Measurements from ENCODE around the gene ZFP64. TPM values are rescaled to one million over a fixed set of nuclear protein-coding genes. Genes with fewer than 3 reads are reported as not detected.
A peak's percentile ranks its signal among the peaks of the same experiment; 100 is the strongest.
"Not testable (repeated sequence)": the region's sequence is repeated elsewhere in the genome, so short reads cannot be mapped to it uniquely, and the experiment has no call there.

The ZFP64 gene
- total RNA-seq, 2 donors from 2014 or later = 7.3 to 9.1 TPM

DNA sequence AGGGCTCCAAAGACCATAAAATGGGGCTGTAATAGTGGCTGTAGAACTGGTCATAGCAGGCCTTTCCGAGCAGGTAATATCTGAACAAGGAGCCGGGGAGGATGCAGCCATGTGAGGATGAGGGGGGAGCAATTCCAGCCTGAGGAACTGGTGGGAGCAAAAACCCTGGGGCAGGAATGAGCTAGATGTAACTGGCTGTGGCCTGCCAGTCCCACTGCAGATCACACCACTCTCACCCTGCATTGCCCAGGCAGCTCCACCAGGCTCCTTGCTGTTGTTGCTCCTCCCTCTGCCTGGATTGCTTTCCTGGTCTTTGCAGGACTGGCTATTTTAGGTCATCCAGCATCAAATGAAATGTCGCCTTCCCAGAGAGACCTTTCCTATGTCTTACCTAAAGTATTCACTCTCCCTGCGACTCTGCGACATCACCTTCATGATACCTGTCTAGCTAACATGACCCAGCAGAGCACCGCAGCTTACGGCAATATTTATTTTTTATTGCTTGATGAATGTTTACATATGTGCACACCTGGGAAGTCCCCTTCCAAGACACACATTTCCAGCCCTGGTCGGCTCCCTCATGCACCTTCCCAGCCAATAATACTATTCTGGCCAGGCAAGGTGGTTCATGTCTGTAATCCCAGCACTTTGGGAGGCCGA, 2.4 kb upstream of the ZFP64 start:
- no peaks in the 10 kb centered on the region for H3K27me3 ChIP-seq
- DNase-seq (ENCODE audit: low spot score) = no peak
- no peak overlapping the region for H3K27ac ChIP-seq
- TF ChIP-seq, protein P1, sequence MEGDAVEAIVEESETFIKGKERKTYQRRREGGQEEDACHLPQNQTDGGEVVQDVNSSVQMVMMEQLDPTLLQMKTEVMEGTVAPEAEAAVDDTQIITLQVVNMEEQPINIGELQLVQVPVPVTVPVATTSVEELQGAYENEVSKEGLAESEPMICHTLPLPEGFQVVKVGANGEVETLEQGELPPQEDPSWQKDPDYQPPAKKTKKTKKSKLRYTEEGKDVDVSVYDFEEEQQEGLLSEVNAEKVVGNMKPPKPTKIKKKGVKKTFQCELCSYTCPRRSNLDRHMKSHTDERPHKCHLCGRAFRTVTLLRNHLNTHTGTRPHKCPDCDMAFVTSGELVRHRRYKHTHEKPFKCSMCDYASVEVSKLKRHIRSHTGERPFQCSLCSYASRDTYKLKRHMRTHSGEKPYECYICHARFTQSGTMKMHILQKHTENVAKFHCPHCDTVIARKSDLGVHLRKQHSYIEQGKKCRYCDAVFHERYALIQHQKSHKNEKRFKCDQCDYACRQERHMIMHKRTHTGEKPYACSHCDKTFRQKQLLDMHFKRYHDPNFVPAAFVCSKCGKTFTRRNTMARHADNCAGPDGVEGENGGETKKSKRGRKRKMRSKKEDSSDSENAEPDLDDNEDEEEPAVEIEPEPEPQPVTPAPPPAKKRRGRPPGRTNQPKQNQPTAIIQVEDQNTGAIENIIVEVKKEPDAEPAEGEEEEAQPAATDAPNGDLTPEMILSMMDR (IDR thresholded peaks at IDR 0.05) = no peak
- H3K4me3 ChIP-seq = no peak overlapping the region
- peaks cover 0 to 12% of the 10 kb centered on the region in 2 donors for H3K4me1 ChIP-seq
- H3K36me3 ChIP-seq = no peaks in the 10 kb centered on the region
- H3K9me3 ChIP-seq = no peaks in the 10 kb centered on the region

DNA sequence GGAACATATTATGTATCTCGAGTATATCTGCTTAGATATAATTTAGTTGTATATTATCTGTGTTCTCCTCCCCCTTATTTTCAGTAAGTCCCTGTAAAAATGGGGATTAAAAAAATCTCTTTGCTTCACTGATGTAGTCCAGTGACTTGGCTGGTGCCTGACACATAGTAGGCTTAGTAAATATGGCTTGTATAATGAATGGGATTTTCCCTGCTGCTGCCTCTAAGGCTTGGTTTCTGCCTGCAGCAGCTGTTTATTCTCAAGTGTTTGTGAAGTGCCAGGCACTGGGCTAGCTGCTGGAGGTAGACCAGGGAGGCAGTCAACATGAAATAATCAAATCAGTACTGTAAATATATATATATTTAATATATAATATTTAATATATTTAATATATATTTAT, 1.6 kb upstream of the ZFP64 start:
- Histone ChIP-seq H3K4me3 (no peak overlapping the region), H3K27me3 (no peaks in the 10 kb centered on the region), H3K9me3 (no peaks in the 10 kb centered on the region), H3K4me1 (peaks cover 0 to 12% of the 10 kb centered on the region in 2 donors), H3K36me3 (no peaks in the 10 kb centered on the region), H3K27ac (no peak overlapping the region)
- DNase-seq (ENCODE audit: low spot score) = no peak
- TF ChIP-seq, protein P1 (IDR thresholded peaks at IDR 0.05) = no peak

DNA sequence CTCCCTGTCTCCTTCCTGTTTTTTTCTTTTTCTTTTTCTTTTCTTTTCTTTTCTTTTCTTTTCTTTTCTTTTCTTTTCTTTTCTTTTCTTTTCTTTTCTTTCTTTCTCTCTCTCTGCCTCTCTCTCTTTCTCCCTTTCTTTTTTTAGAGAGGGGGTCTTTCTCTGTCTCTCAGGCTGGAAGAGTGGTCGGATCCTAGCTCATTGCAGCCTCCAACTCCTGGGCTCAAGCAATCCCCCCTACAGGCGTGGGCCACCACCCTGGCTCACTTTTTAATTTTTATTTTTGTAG, 1.1 kb upstream of the ZFP64 start:
- peak overlapping the region; percentile 90 to 92 for H3K27ac ChIP-seq
- H3K36me3 ChIP-seq = not testable (repeated sequence)

DNA sequence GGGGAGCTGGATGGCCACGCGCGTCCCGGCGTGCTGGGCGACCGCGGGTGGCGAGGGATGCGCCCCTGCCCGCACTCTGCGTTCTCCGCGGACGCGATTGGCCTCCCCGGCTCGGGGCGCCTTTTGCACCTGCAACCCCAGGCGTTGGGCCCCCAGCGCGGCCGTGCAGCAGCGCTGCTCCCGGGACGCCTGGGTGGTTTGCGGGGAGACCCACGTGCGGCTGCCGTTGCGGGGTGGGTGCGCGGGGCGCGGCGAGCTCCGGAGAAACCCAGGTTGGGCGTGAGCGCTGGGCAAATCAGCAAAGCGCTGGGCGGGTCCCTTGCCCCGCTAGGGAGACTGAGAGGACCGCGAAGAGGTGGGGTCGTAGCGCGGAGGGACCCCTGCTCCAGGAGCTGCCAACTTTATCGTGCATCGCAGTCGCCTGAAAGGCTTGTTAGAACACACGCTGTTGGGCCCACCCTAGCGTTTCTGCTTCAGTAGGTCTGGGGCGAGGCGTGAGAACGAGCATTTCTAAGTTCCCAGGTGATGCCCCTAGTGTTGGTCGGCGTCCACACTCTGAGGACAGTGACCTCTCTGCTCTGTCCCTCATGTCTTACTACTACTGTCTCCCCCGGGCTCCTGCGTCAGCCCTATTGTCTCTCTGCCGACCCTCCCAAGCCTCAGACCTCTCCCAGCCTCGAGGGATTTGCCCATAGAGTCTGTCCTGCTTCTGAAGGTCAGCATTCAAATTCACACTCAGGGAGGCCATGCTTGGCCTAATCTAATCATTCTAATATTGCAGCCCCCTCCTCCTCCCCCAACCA, 538 bp upstream of the ZFP64 start:
- no peaks in the 10 kb centered on the region for H3K36me3 ChIP-seq
- TF ChIP-seq, protein P1 (IDR thresholded peaks at IDR 0.05) = peak in 1 of 2 donors; percentile 26
- no peak for DNase-seq (ENCODE audit: low spot score)

More for the DNA sequence above, 1.1 kb upstream of the ZFP64 start:
- H3K27me3 ChIP-seq; H3K9me3 ChIP-seq; DNase-seq (ENCODE audit: low spot score): not testable (repeated sequence)
- peak overlapping the region in 1 of 2 donors; percentile 76 for H3K4me3 ChIP-seq
- H3K4me1 ChIP-seq = peaks cover 0 to 12% of the 10 kb centered on the region in 2 donors

DNA sequence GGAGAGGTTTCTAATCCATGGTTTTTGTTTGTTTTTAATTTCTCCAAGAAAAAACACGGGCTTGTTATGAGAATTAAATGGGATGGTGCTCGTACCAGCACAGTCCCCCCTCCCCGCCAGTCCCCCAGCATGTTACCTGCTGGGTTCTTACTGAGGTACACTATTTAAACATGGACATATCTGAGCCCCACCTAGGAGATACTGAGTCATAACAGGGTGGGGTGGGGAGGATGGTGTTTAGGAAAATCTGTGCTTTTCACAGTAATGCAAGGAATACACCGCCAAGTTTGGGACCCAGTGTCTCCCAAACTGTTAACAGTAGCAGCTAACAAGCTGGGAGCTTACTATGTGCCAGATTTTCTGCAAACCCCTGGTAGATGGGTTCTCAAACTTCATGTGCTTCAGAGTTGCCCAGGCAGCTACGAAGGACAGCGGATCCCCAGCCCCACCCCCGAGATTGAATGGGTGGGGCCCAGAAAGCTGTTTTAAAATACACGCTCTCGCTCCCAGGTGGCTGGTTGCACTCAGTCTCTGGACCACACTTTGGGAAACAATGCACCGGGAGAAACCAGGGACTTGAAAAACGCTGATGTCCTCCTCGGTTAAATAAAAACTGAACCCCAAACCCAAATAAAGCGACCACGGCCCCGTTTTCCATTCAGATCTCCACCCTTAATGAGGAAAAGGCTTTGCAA, 995 bp downstream of the ZFP64 start:
- H3K4me1 ChIP-seq = peaks cover 0 to 12% of the 10 kb centered on the region in 2 donors
- DNase-seq (ENCODE audit: low spot score) = no peak
- TF ChIP-seq, protein P1 (IDR thresholded peaks at IDR 0.05) = no peak
- H3K9me3 ChIP-seq = no peaks in the 10 kb centered on the region
- H3K27me3 ChIP-seq = no peaks in the 10 kb centered on the region
- H3K36me3 ChIP-seq = peaks cover 8% of the 10 kb centered on the region
- peak overlapping the region; percentile 76 to 79 for H3K4me3 ChIP-seq
- peak overlapping the region; percentile 90 to 92 for H3K27ac ChIP-seq

More for the DNA sequence above, 538 bp upstream of the ZFP64 start:
- Histone ChIP-seq H3K4me3 (peak overlapping the region; percentile 76 to 79), H3K27me3 (no peaks in the 10 kb centered on the region), H3K4me1 (peaks cover 0 to 12% of the 10 kb centered on the region in 2 donors), H3K9me3 (no peaks in the 10 kb centered on the region), H3K27ac (peak overlapping the region; percentile 90 to 92)

DNA sequence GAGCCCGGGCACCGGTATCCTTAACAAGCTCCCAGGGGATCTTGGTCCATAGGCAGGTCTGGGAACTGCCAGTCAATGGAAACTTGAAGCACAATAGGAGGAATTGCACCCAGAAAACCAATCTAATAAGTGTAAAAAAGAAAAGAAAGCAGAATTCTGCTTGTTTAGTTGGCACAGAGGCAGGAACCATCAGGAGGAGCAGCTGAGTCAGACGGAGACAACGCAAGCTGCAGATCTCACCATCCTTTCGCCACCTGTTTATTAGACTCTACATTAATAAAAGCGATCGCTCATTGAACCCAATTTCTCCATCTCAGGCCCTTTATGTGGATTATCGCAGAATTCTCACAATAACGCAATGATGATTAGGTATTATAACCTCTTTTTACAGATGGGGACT, 9.8 kb downstream of the ZFP64 start:
- Histone ChIP-seq H3K36me3 (peaks cover 13% of the 10 kb centered on the region), H3K4me1 (no peaks in the 10 kb centered on the region), H3K9me3 (no peaks in the 10 kb centered on the region), H3K27me3 (no peaks in the 10 kb centered on the region), H3K4me3 (no peak overlapping the region), H3K27ac (no peak overlapping the region)
- DNase-seq (ENCODE audit: low spot score) = no peak
- TF ChIP-seq, protein P1 (IDR thresholded peaks at IDR 0.05) = no peak
